Hepatocyte (in vitro differentiated cells): Measurements from ENCODE around the gene ZNF391.

Experiments
- CTCF ChIP-seq: fragments of 200-600 bp; sonication (generic); IDR thresholded peaks from 2 replicates; pipeline ENCODE4 v1.5.1; 2016; ENCODE audit warnings: antibody characterized with exemption, mild to moderate bottlenecking; ENCODE audit not compliant: poor library complexity
- EZH2 ChIP-seq: fragments of 200-600 bp; sonication (generic); IDR thresholded peaks from 2 replicates; pipeline ENCODE4 v1.6.1; 2016; ENCODE audit warnings: antibody characterized with exemption, mild to moderate bottlenecking, borderline replicate concordance
- EZH2phosphoT487 ChIP-seq: fragments of 200-600 bp; sonication (generic); IDR thresholded peaks from one replicate; pipeline ENCODE4 v1.6.1; 2018; ENCODE audit warnings: antibody characterized with exemption, mild to moderate bottlenecking, low read depth, moderate library complexity; ENCODE audit not compliant: unreplicated experiment, severe bottlenecking

GRCh38 chr6:27374824-27375612, 13.5 kb upstream of the ZNF391 start:
- TF ChIP-seq CTCF = no peak
- TF ChIP-seq EZH2 = no peak
- TF ChIP-seq EZH2phosphoT487 = no peak
